Measurements from ENCODE around the gene KIAA0040.
"Not testable (repeated sequence)": the region's sequence is repeated elsewhere in the genome, so short reads cannot be mapped to it uniquely, and the experiment has no call there.

KIAA0040 gene

DNA sequence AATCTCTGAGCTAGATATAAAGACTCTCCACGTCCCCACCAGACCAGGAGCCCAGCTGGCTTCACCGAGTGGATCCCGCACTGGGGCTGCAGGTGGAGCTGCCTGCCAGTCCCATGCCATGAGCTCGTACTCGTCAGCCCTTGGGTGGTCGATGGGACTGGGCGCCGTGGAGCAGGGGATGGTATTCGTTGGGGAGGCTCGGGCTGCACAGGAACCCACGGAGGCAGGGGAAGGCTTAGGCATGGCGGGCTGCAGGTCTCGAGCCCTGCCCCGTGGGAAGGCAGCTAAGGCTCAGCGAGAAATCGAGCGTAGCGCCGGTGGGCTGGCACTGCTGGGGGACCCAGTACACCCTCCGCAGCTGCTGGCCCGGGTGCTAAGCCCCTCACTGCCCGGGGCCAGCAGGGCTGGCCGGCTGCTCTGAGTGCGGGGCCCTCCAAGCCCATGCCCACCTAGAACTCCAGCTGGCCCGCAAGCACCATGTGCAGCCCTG lies 84.2 kb downstream of the KIAA0040 start:
- not testable (repeated sequence) for DNase-seq (ENCODE audit: low read depth in 2 of 2, low spot score in 1 of 2)

All from stimulated activated CD8-positive, alpha-beta memory T cell treated with anti-CD3 and anti-CD28 coated beads, Interleukin-4, amount 100 ng/mL, for 1 hour (primary cell).